Measurements from ENCODE around the gene MDK.

DNA sequence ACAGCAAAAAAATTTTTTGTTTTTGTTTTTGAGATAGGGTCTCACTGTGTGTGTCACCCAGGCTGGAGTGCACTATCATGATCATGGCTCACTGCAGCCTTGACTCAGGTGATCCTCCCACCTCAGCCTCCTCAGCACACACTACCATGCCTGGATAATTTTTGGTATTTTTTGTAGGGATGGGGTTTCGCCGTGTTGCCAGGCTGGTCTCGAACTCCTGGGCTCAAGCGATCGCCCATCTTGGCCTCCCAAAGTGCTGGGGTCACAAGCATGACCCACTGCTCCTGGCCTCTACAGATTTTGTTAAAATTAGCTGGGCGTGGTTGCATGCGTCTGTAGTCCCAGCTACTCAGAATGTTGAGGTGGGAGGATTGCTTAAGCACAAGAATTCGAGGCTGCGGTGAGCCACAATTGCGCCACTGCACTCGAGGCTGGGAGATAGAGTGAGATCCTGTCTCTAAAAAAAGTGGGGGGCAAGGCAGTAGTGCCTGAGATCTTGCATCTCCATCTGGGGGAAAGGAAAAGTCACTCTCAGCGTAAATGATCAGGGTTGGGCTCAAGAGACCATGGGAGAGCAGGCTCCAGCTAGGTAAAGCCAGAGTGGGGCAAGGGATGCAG, 44.8 kb upstream of the MDK start:
- TF ChIP-seq, protein P1, sequence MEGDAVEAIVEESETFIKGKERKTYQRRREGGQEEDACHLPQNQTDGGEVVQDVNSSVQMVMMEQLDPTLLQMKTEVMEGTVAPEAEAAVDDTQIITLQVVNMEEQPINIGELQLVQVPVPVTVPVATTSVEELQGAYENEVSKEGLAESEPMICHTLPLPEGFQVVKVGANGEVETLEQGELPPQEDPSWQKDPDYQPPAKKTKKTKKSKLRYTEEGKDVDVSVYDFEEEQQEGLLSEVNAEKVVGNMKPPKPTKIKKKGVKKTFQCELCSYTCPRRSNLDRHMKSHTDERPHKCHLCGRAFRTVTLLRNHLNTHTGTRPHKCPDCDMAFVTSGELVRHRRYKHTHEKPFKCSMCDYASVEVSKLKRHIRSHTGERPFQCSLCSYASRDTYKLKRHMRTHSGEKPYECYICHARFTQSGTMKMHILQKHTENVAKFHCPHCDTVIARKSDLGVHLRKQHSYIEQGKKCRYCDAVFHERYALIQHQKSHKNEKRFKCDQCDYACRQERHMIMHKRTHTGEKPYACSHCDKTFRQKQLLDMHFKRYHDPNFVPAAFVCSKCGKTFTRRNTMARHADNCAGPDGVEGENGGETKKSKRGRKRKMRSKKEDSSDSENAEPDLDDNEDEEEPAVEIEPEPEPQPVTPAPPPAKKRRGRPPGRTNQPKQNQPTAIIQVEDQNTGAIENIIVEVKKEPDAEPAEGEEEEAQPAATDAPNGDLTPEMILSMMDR (IDR thresholded peaks at IDR 0.05; ENCODE audit: low read depth, low read length, poor library complexity, severe bottlenecking): no peak
- TF ChIP-seq EZH2phosphoT487 (IDR thresholded peaks at IDR 0.05; ENCODE audit: borderline replicate concordance, low read length): no peak
